ENCODE results near the gene CD52. TPM values are rescaled to one million over a fixed set of nuclear protein-coding genes. Genes with fewer than 3 reads are reported as not detected.

The CD52 gene
- total RNA-seq, 1 experiment from 2014 or later: 2.0 TPM

- no peak overlapping the region for H3K9ac ChIP-seq (ENCODE audit: low read length)
Measured at GRCh38 chr1:26293911-26294463, 23.8 kb upstream of the CD52 start.

More at GRCh38 chr1:26293911-26294463, 23.8 kb upstream of the CD52 start:
- H3K9me2 ChIP-seq (ENCODE audit: insufficient read depth): no peaks in the 10 kb centered on the region
- RAD21 ChIA-PET (ENCODE audit: low non-redundant PET in 1 of 2, low total read pairs in 2 of 2, uncharacterized antibody in 2 of 2, unreplicated experiment in 2 of 2): no interaction called here
- no peak for ATAC-seq
- no peak overlapping the region for H3K27ac ChIP-seq (ENCODE audit: low read depth, low read length)
- H4K20me1 ChIP-seq (ENCODE audit: insufficient read depth): no peaks in the 10 kb centered on the region
- H3K79me2 ChIP-seq (ENCODE audit: insufficient read depth, low read length): no peaks in the 10 kb centered on the region
- no peak overlapping the region for H2AFZ ChIP-seq (ENCODE audit: low read depth, low read length, poor library complexity, severe bottlenecking)
- intact Hi-C loops (cut with micrococcal nuclease): no loop called here
- no peak overlapping the region for H3K4me2 ChIP-seq (ENCODE audit: low read length)
- 0 out of 4 replicates have a peak, but pooled peaks cover 0 to 3% of the 10 kb centered on the region in 2 experiments for H3K36me3 ChIP-seq (ENCODE audit: control insufficient read depth in 1 of 2, insufficient read depth in 2 of 2, low read length in 2 of 2)
- H3K27me3 ChIP-seq (ENCODE audit: insufficient read depth, low read length): no peaks in the 10 kb centered on the region
- no TSS peak for BruUV-seq (replicated peaks)
- no peak for DNase-seq (ENCODE audit: low read depth, low spot score)
- TF ChIP-seq ELF1 (IDR thresholded peaks at IDR 0.05; ENCODE audit: borderline replicate concordance, low read depth) (no peak), SRF (IDR thresholded peaks at IDR 0.05; ENCODE audit: low read depth) (no peak), EZH2 (IDR thresholded peaks at IDR 0.05) (no peak), EGR1 (IDR thresholded peaks at IDR 0.05; ENCODE audit: low read depth) (no peak), SP1 (IDR thresholded peaks at IDR 0.05; ENCODE audit: low read depth) (no peak), FOSL1 (IDR thresholded peaks at IDR 0.05; ENCODE audit: low read depth) (no peak), TCF7L2 (IDR thresholded peaks at IDR 0.05; ENCODE audit: borderline replicate concordance, extremely low read depth, insufficient read depth, insufficient read length) (no peak), RAD21 (IDR thresholded peaks at IDR 0.05; ENCODE audit: low read depth) (no peak), SIN3A (IDR thresholded peaks at IDR 0.05; ENCODE audit: low read depth) (no peak)
- TF ChIP-seq, protein P1, sequence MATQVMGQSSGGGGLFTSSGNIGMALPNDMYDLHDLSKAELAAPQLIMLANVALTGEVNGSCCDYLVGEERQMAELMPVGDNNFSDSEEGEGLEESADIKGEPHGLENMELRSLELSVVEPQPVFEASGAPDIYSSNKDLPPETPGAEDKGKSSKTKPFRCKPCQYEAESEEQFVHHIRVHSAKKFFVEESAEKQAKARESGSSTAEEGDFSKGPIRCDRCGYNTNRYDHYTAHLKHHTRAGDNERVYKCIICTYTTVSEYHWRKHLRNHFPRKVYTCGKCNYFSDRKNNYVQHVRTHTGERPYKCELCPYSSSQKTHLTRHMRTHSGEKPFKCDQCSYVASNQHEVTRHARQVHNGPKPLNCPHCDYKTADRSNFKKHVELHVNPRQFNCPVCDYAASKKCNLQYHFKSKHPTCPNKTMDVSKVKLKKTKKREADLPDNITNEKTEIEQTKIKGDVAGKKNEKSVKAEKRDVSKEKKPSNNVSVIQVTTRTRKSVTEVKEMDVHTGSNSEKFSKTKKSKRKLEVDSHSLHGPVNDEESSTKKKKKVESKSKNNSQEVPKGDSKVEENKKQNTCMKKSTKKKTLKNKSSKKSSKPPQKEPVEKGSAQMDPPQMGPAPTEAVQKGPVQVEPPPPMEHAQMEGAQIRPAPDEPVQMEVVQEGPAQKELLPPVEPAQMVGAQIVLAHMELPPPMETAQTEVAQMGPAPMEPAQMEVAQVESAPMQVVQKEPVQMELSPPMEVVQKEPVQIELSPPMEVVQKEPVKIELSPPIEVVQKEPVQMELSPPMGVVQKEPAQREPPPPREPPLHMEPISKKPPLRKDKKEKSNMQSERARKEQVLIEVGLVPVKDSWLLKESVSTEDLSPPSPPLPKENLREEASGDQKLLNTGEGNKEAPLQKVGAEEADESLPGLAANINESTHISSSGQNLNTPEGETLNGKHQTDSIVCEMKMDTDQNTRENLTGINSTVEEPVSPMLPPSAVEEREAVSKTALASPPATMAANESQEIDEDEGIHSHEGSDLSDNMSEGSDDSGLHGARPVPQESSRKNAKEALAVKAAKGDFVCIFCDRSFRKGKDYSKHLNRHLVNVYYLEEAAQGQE (IDR thresholded peaks at IDR 0.05; ENCODE audit: low read depth): no peak
- TF ChIP-seq, protein P2, sequence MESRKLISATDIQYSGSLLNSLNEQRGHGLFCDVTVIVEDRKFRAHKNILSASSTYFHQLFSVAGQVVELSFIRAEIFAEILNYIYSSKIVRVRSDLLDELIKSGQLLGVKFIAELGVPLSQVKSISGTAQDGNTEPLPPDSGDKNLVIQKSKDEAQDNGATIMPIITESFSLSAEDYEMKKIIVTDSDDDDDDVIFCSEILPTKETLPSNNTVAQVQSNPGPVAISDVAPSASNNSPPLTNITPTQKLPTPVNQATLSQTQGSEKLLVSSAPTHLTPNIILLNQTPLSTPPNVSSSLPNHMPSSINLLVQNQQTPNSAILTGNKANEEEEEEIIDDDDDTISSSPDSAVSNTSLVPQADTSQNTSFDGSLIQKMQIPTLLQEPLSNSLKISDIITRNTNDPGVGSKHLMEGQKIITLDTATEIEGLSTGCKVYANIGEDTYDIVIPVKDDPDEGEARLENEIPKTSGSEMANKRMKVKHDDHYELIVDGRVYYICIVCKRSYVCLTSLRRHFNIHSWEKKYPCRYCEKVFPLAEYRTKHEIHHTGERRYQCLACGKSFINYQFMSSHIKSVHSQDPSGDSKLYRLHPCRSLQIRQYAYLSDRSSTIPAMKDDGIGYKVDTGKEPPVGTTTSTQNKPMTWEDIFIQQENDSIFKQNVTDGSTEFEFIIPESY (IDR thresholded peaks at IDR 0.05; ENCODE audit: extremely low read depth, insufficient replicate concordance, low read length): no peak
- TF ChIP-seq, protein P3, sequence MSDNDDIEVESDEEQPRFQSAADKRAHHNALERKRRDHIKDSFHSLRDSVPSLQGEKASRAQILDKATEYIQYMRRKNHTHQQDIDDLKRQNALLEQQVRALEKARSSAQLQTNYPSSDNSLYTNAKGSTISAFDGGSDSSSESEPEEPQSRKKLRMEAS (IDR thresholded peaks at IDR 0.05): no peak
- CTCF ChIA-PET: interaction anchor here (2.5 kb wide), 1 partner anchor 9 kb away, joined by 12 read pairs; no protein-coding TSS in a partner anchor
- POLR2A ChIA-PET: no interaction called here
- peaks cover 0 to 4% of the 10 kb centered on the region in 2 experiments; a peak in 1 of 4 replicates for H3K4me1 ChIP-seq (ENCODE audit: control insufficient read depth in 1 of 2, insufficient read depth in 2 of 2, low read length in 2 of 2)
- H3K4me3 ChIP-seq (replicated peaks in 1 of 2; ENCODE audit: low read depth in 1 of 2, low read length in 2 of 2): no peak overlapping the region
- no peaks in the 10 kb centered on the region for H3K9me3 ChIP-seq (ENCODE audit: control insufficient read depth in 1 of 2, insufficient read depth in 1 of 2, low read depth in 1 of 2, low read length in 2 of 2)
